Activated CD4-positive, alpha-beta T cell treated with anti-CD3 and anti-CD28 coated beads, Interleukin-2, amount 50 U/mL, for 16 hours (primary cell): Measurements from ENCODE around the gene BCAS1.
A peak's percentile ranks its signal among the peaks of the same experiment; 100 is the strongest.

Experiments used
- DNase-seq: peaks from one replicate; pipeline ENCODE4 v3.0.0-alpha.2; 2020

The BCAS1 gene

DNA sequence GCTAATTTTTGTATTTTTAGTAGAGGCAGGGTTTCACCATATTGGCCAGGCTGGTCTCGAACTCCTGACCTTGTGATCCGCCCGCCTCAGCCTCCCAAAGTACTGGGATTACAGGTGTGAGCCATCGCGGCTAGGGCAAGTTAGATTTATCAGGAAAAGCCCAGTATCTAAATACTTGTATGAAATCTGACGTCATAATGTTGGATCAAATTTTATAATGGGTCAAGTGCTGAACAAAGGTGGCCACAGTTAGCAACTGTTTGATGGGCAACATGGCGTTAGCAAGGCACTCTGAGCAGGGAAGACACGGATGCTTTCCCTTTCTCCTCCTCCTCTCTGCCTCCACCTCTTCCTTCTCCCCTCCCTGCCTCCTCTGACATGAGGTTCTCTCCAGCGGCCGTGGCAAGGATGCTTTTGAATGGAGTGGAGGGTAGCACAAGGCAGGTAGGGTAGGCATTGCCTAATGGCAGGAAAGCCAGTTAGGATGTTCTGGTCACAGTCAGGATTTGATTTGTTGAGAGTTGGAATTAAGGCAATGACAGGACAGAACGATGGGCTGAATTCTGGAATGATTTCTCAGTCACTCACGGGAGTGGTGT lies 149.6 kb downstream of the BCAS1 start:
- no peak for DNase-seq

DNA sequence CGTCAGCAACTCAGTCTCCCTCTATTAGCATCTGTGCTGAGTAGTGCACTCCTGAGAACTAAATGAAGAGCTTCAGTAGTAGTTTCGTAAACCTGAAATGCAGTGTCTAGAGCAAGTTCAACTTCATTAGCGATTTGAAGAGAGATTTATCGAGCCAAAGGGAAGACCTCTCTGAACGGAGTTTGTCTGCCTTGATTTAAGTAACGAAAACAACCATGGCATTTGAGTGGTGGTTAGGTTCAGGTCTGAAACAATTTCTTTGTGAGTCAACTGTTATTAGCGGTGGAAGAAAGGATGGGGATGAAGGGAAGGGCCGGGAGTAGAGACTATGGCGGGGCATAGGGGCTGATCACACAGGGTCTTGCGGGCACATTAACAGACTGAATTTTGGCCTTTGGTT lies 150.5 kb downstream of the BCAS1 start:
- DNase-seq: no peak

DNA sequence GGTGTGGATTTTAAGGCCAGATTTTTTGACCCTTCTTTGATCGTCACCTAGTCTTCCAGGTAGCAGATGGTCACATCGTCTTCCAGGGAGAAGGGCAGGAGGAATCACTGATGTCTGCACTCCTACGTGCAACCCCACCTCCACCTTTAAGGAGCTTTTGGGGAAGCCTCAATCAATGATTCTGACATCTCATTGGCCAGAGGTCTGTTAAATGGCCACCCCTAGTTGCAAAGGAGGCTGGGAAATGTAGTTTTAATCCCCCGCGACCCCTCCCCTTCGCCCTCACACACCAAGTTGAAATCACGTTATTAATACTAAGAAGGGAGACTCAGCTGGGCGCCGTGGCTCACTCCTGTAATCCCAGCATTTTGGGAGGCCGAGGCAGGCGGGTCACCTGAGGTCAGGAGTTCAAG lies 151.4 kb downstream of the BCAS1 start:
- no peak for DNase-seq

DNA sequence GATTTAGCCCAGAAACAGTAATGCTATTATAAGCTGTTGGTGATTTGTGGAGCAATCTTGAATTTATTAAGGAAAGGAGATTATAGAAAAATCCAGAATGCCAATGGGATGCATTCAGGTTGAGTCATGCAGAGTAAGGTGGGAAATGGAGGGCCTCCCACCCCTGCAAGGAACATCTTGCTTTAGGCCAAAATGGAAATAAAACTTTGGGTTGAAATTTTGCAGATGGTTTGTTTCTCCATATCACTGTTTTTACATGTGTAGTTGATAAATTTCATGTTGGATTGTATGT lies 152.4 kb downstream of the BCAS1 start:
- DNase-seq: no peak

DNA sequence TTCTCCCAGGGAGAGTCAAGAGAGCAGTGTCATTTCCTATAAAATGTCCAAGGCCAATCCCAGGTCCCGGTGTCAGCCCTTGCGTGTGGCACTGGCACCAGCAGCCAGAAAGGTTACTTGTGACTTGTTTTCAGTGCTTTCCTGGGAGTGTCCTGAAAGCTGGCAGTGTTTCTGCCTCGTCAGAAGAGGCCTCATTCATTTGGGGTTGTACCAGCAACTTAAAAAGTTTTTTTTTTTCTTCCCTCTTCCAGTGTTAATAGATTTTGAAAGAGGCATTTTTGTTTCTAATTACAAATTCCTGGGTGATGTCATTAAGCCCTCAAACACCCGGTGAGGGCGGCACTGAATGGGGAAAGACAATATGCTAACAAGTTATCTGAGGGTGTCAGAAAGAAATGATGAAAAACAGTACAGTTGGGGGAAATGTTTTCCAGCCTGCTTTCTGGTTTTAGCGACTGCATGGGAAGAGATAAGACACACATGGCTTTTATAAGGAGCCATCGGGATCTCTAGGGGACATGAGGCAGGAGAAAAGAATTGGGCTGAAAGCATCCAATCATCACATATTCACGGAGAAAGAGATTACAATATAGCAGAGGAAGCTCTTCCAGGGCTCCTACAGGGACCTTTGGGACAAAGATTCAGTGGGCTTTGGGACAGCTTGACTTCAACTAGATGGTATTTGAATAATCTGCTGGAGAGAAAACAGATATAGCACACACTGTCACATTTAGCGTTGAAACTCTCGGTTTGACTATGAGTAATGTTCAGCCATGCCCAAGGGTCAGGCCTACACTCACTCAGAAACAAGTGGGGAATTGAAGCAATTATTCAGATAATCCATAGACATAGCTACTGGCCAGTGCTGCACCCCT lies 153.0 kb downstream of the BCAS1 start:
- peak; percentile 55 for DNase-seq

DNA sequence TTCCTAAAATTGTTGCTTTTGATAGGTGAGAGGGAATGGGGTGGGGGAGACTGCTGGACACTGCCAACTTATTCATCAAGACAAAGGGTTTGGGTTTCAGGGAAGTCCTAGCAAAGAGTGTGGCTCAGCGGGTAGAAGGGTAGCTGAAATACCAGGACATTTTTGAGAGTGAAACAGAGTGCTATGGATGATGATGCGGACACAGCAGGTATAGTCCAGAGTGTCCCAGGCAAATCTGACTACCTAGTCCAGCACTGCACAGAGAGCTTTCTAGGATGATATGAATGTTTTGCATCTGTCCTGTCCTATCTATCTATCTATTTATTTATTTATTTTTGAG lies 154.3 kb downstream of the BCAS1 start:
- DNase-seq: no peak

DNA sequence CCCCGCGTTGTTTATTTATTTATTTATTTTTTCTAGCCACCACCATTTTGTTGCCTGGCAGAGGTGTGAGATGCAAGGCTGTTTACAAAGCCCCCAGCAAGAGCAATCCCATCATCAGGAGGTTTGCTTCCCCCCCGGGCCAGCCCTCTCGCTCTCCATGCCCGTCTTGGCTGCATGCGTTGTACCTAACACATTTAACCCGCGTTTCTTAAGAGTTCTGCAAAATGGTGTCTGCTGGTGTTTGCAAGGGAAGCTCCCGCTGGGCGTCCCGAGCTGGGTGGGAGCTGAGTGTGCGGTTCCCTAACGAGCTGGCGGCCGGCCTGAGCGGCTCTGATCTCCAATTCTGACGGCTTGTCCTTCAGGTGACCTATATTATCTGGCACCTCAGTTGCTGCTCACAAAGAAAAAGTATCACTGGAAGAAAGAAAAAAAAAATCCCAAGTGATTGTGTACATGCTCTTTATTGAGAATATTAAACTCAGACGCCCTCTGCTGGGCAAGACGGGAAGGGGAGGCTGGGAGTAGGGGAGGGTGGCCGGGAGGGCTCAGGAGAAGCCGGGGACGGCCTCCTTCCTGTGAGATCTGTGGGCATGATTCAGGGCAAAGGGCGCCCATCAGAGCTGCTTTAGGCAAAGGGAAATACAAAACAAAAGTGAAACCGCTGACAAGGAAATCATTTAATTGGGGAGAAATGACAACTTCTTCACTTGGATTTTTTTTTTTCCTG lies 154.8 kb downstream of the BCAS1 start:
- DNase-seq: peak; percentile 98

DNA sequence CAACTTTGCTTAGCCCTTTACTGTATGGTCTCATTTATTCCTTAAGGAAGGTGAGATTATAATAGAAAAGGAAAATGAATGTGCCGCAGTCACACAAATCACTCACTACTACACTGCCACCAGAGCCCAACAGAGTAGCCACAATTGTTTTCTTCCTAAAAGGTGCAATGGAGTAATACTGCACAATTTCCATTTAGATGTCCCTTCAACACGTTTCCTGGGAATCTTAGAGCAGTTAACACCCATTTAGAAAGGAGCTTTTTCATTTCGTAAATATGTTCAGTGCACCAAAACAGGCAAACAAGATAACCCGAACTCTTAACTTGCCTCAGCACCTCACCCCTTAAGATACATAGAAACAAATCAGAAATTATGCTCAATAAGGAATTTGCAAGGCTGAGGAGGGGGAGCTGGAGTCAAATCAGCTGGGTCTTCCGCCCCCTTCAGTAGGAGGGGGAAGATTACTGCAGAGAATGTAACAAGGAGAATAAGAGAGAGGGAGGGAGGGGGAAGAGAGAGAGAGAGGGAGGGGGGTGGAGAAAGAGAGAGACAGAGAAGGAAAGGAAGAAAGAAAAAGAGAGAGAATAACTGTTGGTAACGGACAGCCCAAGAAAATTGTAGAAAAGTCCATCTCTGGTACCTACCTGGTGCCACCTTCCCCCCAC lies 155.5 kb downstream of the BCAS1 start:
- DNase-seq: no peak

DNA sequence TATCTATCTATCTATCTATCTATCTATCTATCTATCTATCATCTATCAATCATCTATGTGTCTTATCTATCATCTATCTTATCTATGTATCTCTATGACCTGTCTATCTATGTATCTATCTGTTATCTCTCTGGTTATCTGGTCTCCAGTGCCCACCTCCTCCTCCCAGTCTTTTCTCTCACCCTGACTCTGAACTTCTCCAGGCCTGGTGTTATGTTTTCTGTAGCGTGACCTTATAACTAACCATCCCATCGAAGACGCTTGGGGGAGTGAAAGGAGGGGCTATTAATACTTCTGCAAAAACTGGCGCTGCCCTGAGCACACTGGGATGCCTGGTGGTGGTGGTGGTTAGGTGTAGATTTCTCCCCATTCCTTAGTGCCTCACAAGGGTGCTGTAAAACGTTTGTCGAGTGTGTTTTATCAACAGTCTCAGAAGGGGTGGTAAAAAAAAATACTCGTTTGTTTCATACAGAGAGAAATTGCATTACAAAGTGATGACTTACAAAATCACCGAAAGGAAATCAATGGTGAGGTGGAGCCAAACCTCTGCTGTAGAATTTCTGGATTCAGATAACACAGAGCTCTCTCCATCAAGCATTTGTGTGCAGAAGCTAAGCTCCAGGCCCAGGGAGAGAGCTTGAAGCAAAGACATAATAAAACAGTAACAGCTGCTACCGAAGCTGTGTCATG lies 156.2 kb downstream of the BCAS1 start:
- DNase-seq: no peak

DNA sequence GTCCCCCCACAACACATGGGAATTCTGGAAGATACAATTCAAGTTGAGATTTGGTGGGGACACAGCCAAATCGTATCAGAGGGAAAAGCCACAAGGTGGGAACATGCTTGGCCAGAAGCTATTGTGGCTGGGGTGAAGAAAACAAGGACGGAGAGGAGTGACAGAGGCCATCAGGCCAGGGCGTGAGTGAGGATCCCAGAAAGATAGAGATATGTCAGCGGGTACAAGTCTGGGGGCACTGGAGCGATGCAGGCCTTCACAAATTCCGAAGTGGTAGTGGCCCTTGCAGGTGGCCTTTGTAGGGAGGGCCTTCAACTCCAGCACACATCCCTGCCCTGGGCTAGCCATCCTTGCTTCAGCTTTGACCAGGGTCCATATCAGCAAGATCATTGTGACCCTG lies 159.1 kb downstream of the BCAS1 start:
- no peak for DNase-seq

DNA sequence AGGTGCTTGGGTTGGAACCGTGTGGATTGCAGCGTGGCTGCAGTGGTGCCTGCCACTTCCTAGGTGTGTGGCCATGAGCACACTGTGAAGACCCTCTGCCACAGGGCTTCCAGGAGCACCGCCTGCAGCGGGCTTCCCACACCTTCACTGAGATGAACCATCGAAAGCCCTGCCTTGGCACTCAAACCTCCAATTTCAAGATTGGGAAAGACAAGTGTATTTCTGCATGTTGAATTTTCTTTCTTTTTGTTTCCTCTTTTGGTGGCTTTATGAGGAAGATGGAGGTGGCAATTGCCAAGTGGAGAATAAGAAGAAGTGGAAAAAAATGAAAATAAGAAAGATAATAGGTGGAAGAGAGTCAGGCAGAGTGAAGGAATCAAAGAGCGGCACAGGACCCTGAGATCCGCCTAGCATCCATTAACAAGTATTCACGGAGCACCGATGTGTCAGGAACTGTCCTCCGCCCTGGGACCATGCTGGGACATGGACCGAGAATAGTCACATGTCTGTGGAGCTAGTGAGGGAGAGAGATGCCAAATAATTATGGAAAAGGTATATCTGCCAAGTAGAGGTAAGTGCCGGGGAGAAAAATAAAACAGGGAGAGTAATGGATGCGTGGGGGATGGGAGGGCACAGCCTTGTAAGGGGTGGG lies 159.9 kb downstream of the BCAS1 start:
- DNase-seq: no peak

DNA sequence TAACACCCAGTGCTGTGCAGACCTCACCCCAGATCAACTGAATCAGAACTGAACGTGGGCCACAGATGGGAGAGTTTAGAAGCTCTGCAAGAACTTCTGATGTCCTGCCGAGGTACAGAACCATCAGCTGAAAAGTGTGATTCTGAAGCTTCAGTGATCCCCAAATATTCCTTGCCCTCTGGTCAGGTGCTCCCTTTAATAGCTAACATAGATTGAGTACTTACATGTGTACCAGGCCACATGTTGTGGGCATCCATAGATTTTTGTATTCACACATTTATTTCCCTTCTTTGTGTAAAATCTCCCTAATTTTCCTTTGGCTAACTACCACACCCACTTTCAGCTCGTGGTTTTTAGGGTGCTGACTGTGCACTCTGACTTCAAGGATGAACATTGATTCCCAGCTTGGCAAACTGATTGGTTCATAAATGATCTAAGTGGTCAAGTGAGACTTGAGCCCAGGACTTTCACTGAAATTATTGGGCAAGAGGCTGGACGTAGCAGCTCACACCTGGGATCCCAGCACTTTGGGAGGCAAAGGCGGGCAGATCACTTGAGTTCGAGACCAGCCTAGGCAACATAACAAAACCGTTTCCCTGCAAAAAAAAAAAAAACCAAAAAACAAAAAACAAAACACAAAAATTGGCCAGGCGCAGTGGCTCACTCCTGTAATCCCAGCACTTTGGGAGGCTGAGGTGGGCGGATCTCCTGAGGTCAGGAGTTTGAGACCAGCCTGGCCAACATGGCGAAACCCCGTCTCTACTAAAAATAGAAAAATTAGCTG lies 162.2 kb downstream of the BCAS1 start:
- no peak for DNase-seq

DNA sequence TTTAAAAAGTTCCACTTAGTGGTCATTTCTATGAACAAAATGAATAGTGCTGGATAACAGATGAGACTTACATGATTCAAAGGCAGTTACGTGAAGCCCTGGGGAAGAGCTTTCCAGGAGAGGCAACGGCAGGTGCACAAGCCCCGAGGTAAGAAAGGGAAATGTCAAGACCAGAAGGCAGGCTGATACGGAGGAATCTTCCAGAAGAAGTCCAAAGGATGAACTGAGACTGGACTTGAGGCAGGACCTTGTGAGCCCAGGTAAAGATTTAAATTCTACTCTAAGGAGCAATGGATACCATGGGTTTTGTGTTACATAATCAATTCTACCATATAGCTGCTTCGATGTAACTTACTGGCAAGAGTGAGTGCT lies 164.6 kb downstream of the BCAS1 start:
- no peak for DNase-seq

DNA sequence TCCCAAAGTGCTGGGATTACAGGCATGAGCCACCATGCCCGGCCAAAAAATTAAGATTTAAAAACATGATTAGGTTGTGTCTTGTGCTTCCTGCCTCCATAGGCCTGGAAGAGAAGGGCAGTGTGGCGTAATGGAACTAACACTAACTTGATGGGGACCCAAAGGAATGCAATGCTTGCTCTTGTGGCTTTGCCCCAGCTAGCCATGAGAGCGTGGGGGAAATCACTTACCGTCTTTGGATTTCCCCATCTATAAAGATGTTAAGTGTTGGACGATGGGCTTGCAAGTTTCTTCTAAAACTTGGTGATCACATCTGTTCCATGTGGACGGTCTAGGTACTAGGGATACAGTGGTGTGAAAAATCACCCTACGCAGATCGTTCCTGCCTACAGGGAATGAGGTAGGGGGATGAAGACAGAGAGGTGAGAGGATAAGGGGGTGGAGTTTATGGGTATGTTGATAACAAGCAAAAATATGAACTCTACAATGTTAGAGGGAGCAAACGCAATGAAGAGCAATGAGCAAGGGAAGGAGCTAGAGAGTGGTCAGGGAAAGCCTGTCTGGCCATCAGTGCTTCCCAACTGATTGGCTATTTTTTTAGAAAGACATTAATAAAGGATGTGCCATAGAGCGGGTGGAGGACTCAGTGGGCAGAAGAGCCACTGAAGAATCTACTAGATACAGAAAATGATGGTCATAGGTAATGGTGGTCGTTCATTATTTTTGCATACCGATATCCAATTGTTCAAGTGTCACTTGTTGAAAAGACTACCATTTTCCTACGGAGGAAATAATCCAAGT lies 165.2 kb downstream of the BCAS1 start:
- no peak for DNase-seq

DNA sequence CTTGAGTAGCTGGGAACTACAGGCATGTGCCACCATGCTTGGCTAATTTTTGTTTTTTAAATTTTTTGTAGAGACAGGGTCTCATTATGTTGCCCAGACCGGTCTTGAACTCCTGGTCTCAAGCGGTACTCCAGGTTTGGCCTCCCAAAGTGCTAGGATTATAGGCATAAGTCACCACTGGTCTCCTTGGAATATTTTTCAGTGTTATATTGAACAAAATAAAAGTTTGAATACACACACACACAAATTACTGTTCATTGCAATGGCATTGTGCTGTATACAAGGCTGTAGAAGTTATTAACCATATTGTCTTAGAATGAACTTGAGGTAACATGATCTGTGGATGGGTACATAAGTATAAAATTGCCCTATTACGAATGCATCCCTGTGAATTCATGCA lies 166.1 kb downstream of the BCAS1 start:
- DNase-seq: no peak

DNA sequence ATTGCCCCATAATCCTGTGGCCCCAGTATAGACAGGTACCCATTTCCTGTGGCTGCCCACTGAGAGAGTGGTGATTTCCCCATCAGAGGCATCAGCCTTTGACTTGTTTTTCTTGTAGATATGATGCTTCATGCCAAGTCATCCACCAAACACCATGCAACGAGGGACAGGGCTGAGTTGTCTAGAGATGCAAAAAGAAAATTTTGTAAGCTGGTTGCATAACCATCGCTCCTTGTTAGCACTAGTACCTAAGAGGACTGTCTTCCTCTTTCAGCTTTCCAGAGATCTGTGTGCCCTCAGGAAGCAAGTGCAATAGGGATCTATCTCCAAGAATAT lies 166.8 kb downstream of the BCAS1 start:
- peak; percentile 54 for DNase-seq

DNA sequence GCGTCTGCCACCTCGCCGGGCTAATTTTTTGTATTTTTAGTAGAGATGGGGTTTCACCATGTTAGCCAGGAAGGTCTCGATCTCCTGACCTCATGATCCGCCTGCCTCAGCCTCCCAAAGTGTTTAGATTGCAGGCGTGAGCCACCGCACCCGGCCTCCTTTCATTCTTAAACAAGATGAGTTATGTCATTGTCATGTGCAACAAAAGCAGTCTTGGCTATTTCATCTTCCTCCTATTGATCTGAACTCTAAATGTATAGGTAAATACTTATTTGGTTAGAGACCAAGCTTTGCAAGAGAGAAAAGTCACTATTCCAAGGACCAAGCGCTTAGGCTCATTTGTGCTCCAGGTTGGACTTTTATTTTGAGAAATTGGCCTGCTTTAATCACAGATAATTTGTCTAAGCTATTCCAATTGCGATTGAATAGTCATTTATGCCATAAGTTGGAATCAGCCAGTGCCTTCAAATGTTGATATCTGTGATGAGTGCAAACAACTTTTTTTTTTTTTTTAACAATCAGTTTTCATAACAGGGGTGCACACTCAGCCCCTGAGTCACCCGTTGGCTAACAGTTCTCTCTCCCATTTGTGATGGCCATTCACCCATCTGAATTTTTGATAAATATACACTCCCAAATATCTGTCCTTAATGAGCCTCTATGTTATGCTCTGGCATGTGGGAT lies 167.3 kb downstream of the BCAS1 start:
- DNase-seq: no peak

DNA sequence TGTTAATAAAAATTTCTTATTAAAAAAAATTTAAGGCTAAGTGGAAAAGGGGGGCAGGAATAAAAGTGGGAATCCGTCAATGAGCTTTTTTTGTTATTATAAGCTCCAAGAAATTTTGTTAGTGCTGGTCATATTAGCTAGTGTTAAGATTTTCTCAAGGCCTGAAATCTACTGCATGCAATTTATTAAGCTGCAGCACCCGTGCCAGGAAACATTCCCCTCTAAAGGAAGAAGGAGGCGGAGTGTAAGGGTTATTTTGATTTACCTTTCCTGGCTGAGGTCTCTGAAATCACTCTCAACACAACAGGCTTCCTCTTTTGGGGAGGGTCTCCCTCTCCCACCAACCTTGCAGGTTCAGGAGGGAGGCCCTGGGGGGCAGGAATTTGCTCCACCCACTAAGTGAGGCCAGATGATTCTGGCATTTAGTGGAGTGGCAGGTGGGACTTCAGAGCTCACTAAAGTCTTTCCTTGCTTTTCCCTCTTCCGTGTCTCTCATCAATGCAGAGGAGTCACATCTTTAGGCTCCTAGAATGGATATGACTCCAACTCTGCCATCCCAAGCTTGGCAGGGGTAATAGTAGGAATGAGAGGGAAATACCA lies 168.8 kb downstream of the BCAS1 start:
- DNase-seq: no peak

DNA sequence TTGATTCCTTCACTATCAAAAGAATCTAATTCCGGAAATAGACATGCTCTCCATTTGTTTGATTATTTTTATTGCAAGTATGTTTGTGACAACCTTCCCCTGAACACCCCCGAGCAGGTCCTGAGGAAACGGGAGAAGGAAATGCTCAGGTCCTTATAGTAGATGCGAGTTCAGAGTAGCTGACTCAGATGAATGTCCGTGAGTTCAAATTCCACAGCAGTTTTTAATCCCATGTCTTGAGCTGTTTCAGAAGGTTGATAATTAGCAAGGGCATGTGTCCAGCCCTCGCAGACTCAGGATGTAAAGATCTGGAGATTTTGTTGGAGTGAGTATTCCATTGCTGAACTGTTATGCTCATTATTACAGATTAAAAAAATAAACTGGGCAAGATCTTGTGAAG lies 169.3 kb downstream of the BCAS1 start:
- DNase-seq: no peak

DNA sequence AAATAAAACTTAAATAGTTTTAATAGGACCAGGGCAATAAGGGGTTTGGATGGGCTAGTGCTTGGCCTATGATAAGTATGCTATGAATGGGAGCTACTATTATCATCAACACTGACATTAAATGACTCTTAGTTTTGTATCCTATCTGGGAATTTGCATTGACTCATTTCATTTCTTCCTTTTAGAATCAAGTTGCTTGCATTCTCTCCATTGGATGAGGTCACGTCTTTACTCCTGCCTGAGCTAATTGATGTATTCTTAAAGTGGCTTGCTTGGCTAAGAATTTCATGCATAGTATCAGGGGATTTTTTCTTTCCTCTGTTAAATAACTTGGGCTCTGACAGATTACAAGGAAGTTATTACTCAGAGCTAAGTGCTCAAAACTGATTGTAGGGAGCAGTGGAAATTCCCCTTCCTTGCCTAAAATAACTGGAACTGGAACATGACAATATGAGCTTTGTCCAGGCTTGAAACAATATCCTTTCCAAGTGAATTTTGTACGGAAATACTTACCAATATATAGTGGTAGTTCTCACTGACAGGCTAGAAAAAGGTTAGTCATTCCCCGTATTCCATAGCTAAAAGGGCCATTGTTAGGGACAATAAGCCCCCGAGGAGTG lies 169.9 kb downstream of the BCAS1 start:
- peak; percentile 25 for DNase-seq
